Erythroblast (primary cell): ENCODE data around the gene SPATA1.

Experiments used
- GATA1 ChIP-seq: IDR thresholded peaks from 2 replicates; pipeline ENCODE4 v1.6.1; 2011; ENCODE audit warnings: low read depth, mild to moderate bottlenecking, control low read depth, low read length, moderate library complexity
- POLR2A ChIP-seq: IDR thresholded peaks from 2 replicates; pipeline ENCODE4 v1.6.1; 2011; ENCODE audit warnings: mild to moderate bottlenecking, low read length

DNA sequence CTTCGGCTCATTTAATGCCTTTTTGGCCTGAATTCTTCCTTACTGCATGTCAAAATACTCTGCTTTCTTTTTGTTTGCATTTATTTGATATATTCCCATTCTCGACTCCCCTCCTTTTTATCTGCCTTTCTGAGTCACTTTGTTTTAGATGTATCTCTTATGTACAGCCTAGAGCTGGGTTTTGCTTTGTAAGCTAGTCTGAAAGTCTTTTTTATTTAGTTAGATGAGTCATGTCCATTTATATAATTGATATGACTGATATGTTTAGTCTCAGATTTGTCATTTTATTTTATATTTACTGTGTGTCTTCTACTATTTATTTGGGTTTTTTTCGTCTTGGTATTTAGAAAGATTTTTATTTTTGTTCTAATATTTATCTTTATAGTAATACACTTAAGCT lies 33.8 kb downstream of the SPATA1 start:
- no peak for TF ChIP-seq POLR2A
- no peak for TF ChIP-seq GATA1
